ENCODE results near the gene ARHGAP20.
A peak's percentile ranks its signal among the peaks of the same experiment; 100 is the strongest.

The ARHGAP20 gene

GRCh38 chr11:110573411-110573810 is 138.8 kb downstream of the ARHGAP20 start:
- Mint-ChIP-seq H3K27me3 (peaks cover 13 to 15% of the 10 kb centered on the region in 2 donors), H3K4me1 (ENCODE audit: low read depth in 2 of 2) (peaks cover 2 to 7% of the 10 kb centered on the region in 2 donors), H3K9me3 (no peaks in the 10 kb centered on the region), H3K4me3 (no peak overlapping the region), H3K27ac (no peak overlapping the region), H3K36me3 (ENCODE audit: insufficient read depth) (no peaks in the 10 kb centered on the region)
- no peak for ATAC-seq (replicated peaks)
- no peak for DNase-seq

DNA sequence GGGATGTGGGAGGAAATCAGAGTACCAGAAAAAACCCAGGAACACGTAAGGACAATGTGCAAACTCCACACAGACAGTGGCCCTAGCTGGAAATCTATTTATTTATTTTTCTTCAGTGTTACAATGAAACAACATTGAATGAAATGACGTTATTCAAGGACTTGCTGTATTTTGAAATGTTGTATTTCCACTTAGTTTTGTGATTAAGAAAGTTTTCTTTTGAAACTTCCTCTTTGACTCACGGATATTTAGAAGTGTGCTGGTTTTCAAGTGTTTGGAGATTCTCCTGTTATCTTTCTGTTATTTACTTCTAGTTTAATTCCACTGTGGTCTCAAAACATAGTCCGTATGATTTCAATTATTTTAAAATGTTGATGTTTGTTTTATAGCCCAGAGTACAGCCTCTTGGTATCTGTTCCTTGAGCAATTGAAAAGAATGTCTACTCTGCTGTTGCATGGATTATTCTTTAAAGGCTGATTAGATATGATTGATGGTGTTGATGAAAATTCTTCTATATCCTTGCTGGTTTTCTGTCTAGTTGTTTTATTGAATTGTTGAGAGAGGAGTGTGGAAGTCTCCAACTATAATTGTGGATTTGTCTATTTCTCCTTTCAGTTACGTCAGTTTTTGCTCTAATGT is 141.0 kb downstream of the ARHGAP20 start:
- DNase-seq (no peak), ATAC-seq (replicated peaks) (no peak)
- no peak overlapping the region for H3K4me3 Mint-ChIP-seq
- no peaks in the 10 kb centered on the region for H3K9me3 Mint-ChIP-seq
- H3K36me3 Mint-ChIP-seq (ENCODE audit: insufficient read depth), result peaks cover 2% of the 10 kb centered on the region
- H3K27ac Mint-ChIP-seq, result no peak overlapping the region
- peaks cover 5 to 10% of the 10 kb centered on the region in 2 donors for H3K4me1 Mint-ChIP-seq (ENCODE audit: low read depth in 2 of 2)
- H3K27me3 Mint-ChIP-seq, result peaks cover 13 to 15% of the 10 kb centered on the region in 2 donors

DNA sequence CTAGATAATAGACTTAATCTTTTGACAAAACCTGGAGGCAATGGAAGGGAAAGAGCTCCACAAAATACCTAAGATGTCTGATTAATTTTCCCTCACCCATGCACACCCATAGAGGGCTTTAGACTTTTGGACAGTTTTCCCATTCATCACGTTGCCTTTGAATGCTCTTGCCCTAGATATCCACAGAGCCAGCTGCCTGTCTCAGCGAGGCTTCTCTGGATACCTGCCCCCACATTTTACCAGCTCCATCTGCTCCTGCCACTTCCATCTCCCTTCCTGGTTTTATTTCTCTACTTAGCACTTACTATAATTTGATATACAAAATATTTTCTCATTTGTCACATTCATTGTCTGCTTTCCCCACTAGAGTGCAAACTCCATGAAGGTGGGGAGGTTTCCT is 145.7 kb downstream of the ARHGAP20 start:
- DNase-seq, result no peak
- H3K36me3 Mint-ChIP-seq (ENCODE audit: insufficient read depth), result peaks cover 2% of the 10 kb centered on the region
- H3K4me1 Mint-ChIP-seq (ENCODE audit: low read depth in 2 of 2), result peaks cover 9 to 15% of the 10 kb centered on the region in 2 donors
- no peaks in the 10 kb centered on the region for H3K27me3 Mint-ChIP-seq
- no peak overlapping the region for H3K27ac Mint-ChIP-seq
- no peak for ATAC-seq (replicated peaks)
- H3K4me3 Mint-ChIP-seq, result peak overlapping the region in 1 of 2 donors; percentile 4
- no peaks in the 10 kb centered on the region for H3K9me3 Mint-ChIP-seq

- peak; percentile 93 for ATAC-seq (replicated peaks)
These were observed 146.6 kb downstream of the ARHGAP20 start for GRCh38 chr11:110565357-110566336.

GRCh38 chr11:110564676-110565356 is 147.4 kb downstream of the ARHGAP20 start:
- Mint-ChIP-seq H3K36me3 (ENCODE audit: insufficient read depth) (peaks cover 2% of the 10 kb centered on the region), H3K4me3 (no peak overlapping the region), H3K27ac (no peak overlapping the region), H3K27me3 (peaks cover 0 to 11% of the 10 kb centered on the region in 2 donors), H3K4me1 (ENCODE audit: low read depth in 2 of 2) (peaks cover 7 to 8% of the 10 kb centered on the region in 2 donors), H3K9me3 (no peaks in the 10 kb centered on the region)
- ATAC-seq (replicated peaks) (no peak), DNase-seq (no peak)

More at GRCh38 chr11:110565357-110566336, 146.6 kb downstream of the ARHGAP20 start:
- DNase-seq, result peak; percentile 25 to 33 (median 26)
- no peaks in the 10 kb centered on the region for H3K9me3 Mint-ChIP-seq
- H3K27ac Mint-ChIP-seq, result no peak overlapping the region
- H3K4me3 Mint-ChIP-seq, result no peak overlapping the region
- H3K4me1 Mint-ChIP-seq (ENCODE audit: low read depth in 2 of 2), result peaks cover 9 to 15% of the 10 kb centered on the region in 2 donors
- peaks cover 2% of the 10 kb centered on the region for H3K36me3 Mint-ChIP-seq (ENCODE audit: insufficient read depth)
- peaks cover 0 to 3% of the 10 kb centered on the region in 2 donors for H3K27me3 Mint-ChIP-seq

GRCh38 chr11:110544779-110545178 is 167.5 kb downstream of the ARHGAP20 start:
- DNase-seq (no peak), ATAC-seq (replicated peaks) (no peak)
- Mint-ChIP-seq H3K4me3 (peak overlapping the region; percentile 0 to 1), H3K4me1 (ENCODE audit: low read depth in 2 of 2) (peaks cover 12 to 19% of the 10 kb centered on the region in 2 donors), H3K36me3 (ENCODE audit: insufficient read depth) (no peaks in the 10 kb centered on the region), H3K9me3 (no peaks in the 10 kb centered on the region), H3K27ac (no peak overlapping the region), H3K27me3 (peaks cover 0 to 6% of the 10 kb centered on the region in 2 donors)

- Mint-ChIP-seq H3K4me1 (ENCODE audit: low read depth in 2 of 2) (peaks cover 4 to 8% of the 10 kb centered on the region in 2 donors), H3K9me3 (peaks cover 0 to 11% of the 10 kb centered on the region in 2 donors), H3K4me3 (no peak overlapping the region), H3K27ac (no peak overlapping the region), H3K27me3 (peaks cover 0 to 6% of the 10 kb centered on the region in 2 donors), H3K36me3 (ENCODE audit: insufficient read depth) (no peaks in the 10 kb centered on the region)
- DNase-seq, result no peak
- ATAC-seq (replicated peaks), result no peak
These were observed 174.1 kb downstream of the ARHGAP20 start for GRCh38 chr11:110538154-110538553.

DNA sequence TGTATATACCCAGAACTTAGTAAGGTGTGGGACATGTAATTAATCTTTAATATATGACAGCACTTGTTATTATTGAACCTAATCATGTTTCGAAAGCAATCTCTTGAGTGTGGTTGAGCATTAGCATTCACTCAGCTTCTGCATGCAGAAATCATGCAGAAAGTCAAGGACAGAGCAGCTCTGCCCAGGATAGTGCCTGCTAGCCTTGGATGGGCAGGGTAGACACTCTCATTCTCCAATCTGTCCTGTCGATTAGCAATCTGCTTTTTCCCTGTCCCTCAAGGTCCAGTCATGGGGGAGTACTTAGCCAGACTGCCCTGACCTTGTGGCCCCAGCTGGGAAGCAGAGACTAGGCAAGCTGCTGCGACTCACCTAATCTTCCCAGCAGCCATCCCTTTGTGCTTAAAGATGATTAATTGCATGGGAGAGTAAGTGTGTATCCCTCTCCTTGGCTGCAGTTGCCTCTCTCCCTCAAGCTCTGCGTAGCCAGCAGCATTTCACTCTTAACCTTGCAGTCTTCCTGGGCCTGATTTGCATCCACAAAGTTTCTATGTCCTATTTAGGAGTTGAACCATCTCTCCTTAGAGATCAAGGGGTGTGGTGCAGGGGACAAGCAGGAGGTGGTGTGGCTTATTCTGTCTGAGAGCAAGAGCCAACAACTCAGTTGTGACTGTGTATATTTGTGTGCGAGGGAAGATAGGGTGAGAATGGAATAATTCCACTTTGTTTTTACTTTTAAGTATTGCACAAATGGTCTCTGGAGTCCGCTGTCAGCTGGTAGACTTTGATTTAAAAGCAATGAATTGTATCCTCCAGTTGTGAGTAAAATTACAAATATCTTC is 181.1 kb downstream of the ARHGAP20 start:
- H3K27me3 Mint-ChIP-seq, result no peaks in the 10 kb centered on the region
- H3K36me3 Mint-ChIP-seq (ENCODE audit: insufficient read depth), result peaks cover 4% of the 10 kb centered on the region
- H3K27ac Mint-ChIP-seq, result no peak overlapping the region
- H3K4me3 Mint-ChIP-seq, result no peak overlapping the region
- peaks cover 2 to 20% of the 10 kb centered on the region in 2 donors for H3K9me3 Mint-ChIP-seq
- ATAC-seq (replicated peaks), result no peak
- no peak for DNase-seq
- H3K4me1 Mint-ChIP-seq (ENCODE audit: low read depth in 2 of 2), result peaks cover 31 to 32% of the 10 kb centered on the region in 2 donors

DNA sequence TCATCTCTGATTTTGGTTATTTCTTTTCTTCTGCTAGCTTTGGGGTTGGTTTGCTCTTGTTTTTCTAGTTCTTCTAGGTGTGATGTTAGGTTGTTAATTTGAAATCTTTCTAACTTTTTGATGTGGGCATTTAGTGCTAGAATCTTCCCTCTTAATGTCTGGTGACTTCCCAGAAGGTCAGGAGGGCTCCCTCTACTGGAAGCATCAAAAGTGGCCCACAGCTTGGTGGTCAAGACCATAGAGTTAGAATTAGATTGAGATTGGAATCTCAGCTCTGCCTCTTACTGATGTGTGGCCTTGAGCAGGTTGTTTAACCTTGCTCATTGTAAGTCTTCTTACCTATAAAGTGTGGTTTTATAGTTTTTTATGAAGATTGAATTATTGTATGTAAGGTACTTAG is 183.2 kb downstream of the ARHGAP20 start:
- Mint-ChIP-seq H3K27ac (peak overlapping the region; percentile 75 to 92), H3K27me3 (no peaks in the 10 kb centered on the region), H3K4me1 (ENCODE audit: low read depth in 2 of 2) (peaks cover 37 to 45% of the 10 kb centered on the region in 2 donors), H3K36me3 (ENCODE audit: insufficient read depth) (peaks cover 4% of the 10 kb centered on the region), H3K9me3 (peaks cover 2 to 9% of the 10 kb centered on the region in 2 donors), H3K4me3 (no peak overlapping the region)
- ATAC-seq (replicated peaks) (no peak), DNase-seq (no peak)

DNA sequence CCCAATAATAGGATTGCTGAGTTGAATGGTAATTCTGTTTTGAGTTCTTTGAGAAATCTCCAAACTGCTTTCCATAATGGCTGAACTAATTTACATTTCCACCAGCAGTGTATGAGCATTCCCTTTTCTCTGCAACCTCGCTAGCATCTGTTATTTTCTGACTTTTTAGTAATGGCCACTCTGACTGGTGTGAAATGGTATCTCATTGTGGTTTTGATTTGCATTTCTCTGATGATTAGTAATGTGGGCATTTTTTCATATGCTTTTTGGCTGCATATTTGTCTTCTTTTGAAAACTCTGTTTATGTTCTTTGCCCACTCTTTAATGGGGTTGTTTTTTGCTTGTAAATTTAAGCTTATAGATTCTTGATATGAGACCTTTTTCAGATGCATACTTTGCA is 185.1 kb downstream of the ARHGAP20 start:
- peaks cover 4% of the 10 kb centered on the region for H3K36me3 Mint-ChIP-seq (ENCODE audit: insufficient read depth)
- ATAC-seq (replicated peaks), result no peak
- no peaks in the 10 kb centered on the region for H3K27me3 Mint-ChIP-seq
- peaks cover 2 to 9% of the 10 kb centered on the region in 2 donors for H3K9me3 Mint-ChIP-seq
- peak overlapping the region; percentile 90 to 92 for H3K27ac Mint-ChIP-seq
- H3K4me3 Mint-ChIP-seq, result peak overlapping the region; percentile 55 to 69
- DNase-seq, result no peak
- peaks cover 53 to 61% of the 10 kb centered on the region in 2 donors for H3K4me1 Mint-ChIP-seq (ENCODE audit: low read depth in 2 of 2)

Measured in effector memory CD8-positive, alpha-beta T cell (primary cell).